SIG-M5 treated with dmso at 0.1 percent for 504 hours (cell line): ENCODE data around the gene AGAP3.

Experiments used
- DNase-seq: peaks from one replicate; lab custom pipeline; 2025; ENCODE audit not compliant: unreplicated experiment; lab: John Stamatoyannopoulos, UW

Gene AGAP3

DNA sequence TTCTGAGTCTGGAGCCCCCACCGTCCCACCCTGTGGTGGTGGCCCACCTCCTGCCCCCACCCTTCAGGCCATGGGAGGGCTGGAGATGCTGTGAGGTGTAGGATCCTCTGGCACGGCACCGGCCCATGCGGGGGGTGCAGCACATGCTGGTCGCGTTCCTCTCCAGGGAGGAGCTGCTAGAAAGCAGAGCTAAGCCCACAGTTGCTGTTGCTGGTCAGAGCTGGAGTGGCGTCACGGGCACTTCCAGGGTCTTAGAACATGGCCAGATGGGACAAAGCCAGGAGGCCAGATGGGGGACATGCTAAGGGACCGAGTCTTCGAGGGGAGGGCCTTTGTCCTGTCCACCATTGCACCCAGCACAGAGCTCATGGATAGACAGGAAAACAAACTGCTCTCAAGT, 21.6 kb downstream of the AGAP3 start:
- no peak for DNase-seq

DNA sequence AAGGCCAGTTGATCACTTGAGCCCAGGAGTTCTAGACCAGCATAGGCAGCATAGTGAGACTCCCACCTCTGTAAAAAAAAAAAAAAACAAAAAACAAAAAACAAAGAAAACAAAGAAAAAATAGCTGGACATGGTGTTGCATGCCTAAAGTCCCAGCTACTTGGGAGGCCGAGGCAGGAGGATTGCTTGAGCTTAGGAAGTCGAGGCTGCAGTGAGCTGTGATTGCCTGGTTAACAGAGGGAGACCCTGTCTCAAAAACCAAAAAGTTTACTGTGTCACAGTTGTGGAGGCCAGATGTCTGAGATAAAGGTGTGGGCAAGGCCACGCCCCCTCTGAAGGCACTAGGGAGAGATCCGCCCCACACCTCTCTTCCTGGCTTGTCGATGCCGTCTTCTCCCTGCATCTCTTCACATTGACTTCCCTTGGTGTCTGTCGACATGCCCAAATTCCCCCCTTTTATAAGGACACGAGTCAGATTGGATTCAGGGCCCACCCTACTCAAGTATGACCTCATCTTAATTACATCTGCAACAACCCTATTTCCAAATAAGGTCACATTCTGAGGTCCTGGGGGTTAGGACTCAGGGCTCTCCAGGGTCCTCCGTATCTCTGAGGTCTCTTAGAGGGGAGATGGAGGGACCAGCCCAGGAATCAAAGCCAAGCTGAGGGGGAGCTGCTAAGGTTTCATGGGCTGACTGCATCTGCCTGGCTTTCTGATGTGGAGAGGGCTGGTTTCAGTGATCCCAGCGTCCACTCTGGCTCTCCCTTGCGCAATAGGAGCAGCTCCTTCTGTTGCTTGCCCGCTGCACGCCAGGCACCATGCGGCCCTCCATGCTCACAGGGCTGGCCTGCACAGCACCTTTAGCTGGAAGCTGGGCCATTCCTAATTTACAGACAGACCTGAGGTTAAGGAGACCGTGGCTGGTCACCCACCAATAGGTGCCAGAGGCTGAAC, 23.1 kb downstream of the AGAP3 start:
- DNase-seq = no peak

DNA sequence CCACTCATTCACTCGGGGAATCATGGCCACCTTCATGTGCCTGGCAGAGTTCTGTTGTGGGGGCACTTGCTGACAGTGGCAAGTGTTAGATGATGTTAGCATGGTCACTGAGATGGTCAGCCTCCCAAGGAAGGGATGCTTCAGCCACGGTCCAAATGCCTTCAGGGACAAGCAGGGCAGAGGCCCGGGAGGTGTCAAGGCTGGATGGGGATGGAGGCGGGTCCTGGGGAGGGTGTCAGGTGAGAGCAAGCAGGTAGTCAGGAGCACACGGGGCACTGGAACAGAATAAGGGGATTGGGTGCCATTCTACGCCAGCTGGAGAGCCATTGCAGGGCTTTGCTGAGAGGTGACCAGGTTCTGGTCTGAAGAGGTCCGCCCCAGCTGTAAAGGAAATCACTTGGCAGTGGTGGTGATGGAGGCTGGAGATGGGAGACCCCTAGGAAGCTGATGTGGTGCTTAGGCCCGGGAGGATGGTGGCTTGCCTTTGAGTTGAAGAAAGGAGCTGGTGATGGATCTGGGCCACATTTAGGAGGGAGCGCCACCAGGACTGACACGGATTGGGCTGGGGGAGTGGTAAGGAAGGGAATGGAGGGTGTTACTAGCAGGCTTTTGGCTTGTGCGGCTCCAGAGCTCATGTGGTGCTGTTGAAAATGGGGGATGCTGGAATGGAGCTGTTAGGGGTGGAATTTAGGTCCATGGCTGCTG, 24.1 kb downstream of the AGAP3 start:
- DNase-seq = no peak

DNA sequence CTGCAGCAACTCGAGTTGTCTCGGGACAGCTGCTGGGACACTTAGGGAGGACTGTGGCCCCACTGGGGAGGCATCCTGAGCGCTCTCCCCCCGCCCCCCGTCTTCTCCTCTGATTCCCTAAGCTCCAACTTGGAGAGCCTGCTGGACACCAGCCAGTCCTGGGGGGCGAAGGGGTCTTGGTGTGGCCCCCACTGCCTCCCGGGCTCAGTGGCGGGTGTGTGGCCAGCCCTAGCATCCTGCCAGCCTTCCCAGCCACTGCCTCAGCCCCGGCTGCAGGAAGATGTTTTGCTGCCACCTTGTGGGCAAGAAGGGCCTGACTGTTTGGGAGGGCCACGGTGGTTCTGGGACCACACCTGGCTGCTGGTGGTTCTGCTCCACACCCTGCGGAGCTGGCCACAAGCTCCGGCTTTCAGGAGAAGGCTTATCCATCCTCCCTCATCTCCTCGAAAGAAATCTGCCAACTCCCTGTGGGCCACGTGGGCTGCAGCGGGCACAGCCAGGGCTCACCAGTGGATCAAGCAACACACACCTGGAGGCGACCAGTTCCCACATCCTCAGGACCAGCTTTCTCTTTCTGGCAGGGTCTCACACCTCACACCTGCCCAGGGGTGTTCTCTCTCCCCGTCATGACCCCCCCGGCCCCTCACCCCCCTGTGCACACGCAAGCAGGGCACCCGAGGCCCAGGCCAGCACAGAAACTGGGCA, 24.8 kb downstream of the AGAP3 start:
- peak; percentile 28 for DNase-seq

DNA sequence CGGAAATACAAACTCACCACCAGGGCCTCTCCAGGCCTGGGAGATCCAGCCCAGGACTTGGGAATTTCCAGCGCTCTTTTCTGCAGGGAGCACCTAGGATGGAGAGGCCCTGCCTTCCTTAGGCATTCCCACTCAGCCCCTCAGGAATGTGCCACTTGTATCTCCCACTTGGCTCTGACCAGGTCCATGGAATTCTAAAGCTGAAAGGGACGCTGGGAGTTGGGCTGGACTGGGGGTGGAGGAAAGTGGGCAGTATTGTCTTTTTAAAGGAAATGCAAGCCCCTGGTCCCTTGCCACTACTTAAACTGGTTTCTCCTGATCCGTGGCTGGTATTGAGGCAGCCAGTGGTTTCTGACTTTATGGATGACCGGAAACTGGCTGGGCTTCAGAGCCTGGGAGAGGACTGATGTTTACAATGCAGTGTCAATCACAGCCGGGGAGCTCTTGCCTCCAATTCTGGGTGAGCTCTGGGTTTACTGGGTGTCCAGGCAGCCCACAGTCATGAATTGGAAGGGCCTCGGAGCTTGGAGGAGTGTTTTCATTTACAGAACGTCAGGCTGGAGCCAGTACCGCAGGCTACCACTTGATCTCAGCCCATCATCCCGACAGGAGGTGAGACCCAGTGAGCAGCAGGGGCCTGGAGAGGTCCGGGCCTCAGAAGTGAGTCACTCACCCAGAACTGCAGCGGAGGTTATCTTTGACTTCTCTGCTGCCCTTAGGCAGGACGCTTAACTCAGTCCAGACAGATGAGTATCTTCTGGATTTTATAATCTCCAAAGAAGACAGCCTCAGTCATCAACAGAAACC, 27.3 kb downstream of the AGAP3 start:
- no peak for DNase-seq

DNA sequence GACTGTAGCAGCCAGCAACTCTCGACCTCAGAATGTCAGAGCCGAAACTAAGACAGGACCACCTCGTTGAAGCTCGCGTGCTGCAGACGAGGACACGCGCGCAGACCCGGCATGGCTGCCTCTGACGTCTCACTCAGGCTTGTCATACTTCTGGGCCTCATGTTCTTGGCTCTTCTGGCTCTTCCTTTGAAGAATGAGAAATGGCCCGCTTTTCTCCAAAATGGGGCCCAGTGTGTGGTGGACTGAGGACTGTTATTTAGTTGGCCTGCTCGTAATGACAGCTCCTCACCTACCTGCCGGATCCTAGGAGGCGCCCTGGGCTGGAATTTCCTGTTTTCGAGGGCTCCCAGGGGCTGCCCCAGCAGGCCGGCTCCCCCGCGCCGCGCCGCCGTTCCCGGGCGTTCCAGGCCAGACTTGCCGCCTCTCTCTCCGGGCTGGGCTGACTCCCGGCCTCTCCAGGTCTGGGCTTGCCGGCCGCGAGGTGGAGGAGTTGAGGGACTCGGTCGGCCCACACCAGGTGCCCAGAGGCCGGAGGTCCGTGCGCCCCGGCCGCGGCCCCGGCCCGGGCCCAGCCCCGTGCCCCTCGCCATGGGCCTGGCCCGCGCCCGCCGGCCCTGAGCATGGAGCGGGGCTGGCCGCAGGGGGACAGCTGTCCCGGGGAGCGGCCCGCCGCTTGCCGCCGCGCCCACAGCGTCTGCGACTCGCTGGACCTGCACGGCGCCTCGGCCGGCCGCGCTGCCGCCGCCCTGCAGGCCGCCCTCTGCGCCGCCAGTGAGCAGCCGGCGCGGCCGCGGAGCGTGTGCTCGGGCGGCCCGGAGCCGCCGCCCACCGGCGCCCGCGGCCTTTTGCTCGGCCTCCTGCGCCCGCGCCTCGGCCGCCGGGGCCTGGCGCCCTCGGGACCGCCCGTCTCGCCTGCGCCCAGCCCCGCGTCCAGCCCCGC, 28.1 kb downstream of the AGAP3 start:
- DNase-seq = no peak

DNA sequence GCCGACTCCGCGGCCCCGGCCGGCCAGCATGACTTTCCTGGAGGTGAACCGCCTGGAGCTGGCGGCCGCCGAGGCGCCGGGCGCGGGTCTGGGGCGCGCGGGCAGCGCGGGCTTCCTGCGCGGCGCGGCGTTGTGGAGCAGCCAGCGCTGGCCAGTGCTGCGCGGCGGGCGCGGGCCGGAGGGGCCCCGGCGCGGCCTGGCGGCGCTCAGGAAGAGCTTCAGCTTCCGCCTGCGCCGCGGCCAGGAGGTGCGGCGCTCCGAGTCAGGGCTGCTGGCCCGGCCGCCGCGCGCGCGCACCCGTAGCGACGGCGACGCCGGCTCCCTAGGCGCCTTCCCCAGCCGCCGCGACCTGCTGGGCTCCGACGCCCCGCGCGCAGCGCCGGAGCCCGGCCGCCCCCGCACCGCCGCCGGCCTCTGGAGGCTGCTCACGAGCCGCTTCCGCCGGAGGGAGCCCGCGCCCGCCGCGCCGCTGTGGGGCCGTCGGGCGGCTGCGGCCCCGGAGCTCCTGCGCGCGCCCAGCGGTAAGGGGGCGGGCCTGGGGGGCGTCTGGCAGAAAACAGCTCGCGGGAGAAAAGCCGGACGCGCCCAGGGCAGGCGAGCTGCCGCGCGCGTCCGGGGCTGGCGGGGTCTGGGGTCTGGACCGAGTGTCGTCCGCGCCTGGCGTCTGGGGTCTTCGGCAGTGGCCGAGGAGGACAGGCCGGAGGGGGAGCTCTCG, 29.0 kb downstream of the AGAP3 start:
- no peak for DNase-seq

DNA sequence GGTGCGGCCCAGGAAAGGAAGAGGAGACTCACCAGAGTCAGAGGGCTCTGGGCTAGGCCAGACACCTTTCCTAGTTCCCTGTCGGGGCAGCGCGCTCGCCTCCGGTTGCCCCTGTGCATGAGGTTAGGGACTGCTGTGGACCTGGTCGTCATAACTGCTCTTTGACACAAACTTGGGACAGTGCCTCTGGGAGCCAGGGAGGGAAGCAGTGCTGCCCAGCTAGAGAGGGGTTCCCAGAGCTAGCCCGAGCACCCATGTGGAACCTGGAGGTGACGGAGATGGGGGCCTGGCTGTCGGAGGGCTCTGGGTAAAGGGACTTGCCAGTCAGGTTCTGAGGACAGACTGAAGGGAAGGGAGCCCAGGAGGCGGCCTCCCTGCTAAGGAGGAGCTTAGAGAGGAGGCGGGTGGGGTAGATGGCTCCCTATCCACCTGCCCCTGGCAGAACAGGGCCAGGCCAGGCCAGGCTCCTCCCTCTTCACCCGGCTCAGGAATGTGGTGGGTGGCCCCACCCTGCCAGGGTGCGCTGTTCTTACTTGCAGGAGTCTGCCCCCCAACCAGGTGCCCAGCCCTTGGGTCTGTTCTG, 29.7 kb downstream of the AGAP3 start:
- peak; percentile 9 for DNase-seq

DNA sequence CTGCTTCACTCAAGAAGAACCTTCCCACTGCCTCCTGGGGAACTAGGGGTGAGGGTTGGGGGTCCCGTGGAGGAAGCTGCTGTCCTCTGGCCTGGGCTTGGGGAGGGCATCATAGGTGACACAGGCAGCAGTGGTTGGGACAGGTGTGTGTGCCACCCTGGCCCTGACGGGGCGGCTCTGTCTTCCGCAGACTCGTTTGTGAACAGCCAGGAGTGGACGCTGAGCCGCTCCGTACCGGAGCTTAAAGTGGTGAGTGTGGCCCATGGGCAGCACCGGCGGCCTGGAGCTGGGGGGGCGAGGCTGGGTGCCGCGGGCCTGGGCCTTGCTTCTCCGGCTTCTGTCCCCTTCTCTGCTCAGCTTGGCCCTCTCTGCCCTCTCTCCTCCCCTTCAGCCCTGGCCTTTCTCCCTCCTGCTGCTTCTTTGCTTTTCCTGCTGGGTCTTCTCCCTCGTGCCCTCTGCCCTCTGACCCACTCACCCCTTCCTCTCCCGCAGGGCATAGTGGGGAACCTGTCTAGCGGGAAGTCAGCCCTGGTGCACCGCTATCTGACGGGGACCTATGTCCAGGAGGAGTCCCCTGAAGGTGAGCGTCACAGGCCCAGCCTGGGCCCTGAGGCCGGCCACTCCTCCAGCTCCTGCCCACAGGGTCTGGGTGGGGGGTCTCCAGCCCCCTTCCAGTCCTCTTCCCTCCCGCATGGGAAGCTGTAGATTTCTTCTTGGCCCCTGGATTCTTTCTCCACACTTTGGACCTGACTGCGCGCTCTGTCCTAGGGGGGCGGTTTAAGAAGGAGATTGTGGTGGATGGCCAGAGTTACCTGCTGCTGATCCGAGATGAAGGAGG, 30.5 kb downstream of the AGAP3 start:
- DNase-seq = no peak

DNA sequence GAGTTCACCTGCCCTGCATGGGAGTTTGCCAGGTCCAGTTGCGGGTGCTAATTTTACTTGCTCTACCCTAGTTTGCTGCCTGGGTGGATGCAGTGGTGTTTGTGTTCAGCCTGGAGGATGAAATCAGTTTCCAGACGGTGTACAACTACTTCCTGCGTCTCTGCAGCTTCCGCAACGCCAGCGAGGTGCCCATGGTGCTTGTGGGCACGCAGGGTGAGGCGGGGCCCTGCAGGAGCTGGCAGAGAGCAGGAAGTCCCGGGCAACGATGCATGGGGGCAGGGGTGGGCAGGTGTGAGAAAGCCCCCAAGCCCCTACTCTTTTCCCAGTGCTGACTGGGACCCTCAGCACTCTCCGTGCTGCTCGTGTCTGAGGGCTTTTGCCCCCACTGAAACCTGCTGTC, 31.3 kb downstream of the AGAP3 start:
- no peak for DNase-seq

DNA sequence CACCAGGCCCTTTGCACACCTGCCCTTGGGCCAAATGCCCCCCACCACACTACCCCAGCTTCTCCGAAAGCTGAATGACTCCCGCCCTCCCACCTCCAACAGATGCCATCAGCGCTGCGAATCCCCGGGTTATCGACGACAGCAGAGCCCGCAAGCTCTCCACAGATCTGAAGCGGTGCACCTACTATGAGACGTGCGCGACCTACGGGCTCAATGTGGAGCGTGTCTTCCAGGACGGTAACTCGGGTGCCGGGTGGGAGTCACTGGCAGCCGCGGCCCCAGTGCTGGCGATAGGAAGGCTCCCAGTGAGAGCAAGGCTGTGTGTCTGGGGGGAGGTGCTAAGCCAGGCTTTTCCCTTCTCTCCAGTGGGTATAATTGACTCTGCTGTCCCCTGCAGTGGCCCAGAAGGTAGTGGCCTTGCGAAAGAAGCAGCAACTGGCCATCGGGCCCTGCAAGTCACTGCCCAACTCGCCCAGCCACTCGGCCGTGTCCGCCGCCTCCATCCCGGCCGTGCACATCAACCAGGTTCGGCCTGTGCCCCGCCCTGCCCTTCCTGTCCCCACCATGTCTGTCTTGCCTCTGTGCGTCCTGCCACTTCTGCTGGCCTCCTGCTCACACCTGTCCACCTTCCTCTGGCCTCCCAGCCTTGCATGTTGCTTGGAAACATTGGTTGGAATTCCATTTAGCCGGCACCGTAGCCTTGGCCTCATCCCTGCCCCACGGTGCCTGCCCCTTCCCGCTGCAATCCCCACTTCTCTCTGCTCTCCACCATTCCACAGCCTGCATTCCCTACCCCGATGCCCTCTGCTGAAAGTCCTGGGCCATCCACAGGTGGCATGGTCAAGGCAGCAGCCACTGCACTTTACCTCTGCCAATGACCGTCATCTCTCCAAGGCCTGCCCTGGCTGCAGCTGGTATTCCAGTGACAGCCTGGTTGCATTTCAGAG, 32.1 kb downstream of the AGAP3 start:
- no peak for DNase-seq

DNA sequence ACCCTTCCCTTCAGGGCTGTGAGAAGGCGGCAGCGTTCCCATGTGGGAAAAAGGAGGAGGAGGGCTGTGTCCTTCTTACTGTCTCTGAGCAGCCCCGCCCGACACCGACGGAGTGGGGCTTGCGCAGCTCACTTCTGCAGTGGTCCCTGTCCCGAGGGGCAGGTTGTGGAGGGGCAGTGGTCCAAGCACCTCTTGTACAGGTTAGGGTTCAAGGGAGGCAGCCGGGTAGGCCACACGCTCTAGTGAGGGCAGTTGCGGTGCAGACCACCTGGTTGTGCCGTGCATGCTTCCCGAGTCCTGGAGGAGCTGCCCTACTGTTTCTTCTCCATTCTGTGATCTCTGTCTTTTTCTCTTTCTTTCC, 32.8 kb downstream of the AGAP3 start:
- DNase-seq = no peak

DNA sequence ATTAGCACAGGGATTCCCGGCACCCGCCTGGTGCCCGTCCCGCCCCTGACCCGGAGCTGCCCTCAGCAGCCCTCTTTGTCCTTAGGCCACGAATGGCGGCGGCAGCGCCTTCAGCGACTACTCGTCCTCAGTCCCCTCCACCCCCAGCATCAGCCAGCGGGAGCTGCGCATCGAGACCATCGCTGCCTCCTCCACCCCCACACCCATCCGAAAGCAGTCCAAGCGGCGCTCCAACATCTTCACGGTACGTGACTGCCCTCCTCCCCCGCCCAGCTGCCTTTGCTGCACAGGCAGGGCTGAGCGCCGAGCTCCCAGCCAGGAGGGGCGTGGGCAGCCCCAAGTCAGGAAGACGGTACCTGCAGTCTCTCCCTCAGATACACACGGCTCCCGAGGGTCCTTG, 33.6 kb downstream of the AGAP3 start:
- no peak for DNase-seq

DNA sequence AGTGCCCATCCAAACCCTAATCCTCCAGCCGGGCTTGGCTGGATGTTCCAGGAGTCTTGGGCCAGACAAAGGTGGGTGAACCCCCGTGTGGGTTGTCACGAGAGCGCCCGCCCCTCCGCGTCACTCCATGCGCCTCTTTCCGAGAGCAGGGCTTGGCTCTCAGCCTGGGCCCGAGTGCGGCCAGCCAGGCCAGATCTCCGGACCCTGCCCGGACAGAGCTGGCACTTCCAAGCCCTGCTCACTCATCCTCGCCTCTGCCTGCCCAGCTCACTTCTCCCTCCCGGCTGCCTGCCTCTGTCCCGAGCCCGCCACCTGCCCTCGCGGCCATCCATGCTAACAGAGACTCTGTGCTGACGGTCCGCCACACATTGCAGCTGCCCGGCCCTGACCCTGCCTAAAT, 34.6 kb downstream of the AGAP3 start:
- no peak for DNase-seq

DNA sequence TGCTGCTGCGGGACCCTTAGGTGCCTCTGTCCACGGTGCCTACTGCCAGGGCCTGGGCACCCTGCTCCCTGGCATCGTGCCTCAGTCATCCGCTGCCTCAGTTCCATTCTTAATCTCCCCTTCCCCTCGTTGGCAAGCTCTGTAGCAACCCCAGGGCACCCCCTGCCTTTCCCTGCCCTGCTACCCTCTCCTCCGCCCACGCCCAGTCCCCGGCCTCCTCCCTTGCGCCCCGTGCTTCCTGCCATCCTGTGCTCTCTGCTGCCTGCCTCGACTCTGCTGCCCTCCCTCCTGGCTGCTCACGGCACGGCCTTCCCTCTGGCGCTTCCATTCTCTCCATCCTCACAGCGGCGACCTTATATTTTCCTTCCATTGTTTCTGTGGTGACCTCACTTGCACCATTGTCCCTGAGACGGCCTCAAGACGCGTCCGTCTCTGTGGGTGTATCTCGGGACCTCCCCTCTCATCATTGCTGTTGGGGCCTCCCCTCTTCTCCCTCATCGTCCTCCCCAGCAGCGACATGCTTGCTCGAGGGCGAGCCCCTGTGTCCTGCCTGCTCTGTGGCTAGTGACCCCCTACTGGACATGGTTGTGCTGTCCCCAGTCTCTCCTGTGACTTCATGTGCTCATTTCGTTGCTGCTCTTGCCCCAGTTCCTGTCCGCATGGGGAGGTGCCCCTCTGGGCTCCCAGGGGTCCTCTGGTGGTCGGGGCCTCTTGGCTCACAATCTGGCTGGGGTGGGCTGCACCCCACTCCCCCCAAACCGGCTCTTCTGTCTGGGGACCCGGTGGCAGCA, 35.3 kb downstream of the AGAP3 start:
- no peak for DNase-seq

DNA sequence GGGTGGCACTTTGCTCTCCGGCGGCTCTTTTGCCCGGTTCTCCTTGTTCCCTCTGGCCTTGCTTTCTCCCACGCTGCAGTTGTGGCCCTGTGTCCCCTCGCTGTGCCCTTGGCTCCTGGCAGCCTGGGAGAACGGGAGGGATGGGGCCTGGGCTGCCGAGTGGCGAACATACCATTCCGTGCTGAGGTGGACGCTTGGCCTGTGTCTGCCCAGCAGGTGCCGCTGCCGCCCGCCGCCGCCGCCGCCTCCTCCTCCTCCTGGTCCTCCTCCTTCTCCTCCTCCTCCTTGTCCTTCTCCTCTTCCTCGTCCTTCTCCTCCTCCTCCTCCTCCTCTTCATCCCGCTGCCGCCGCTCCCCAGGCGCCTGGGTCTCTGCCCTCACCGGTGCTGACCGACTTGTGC, 36.0 kb downstream of the AGAP3 start:
- no peak for DNase-seq
